ENCODE data around the gene MBNL2.

GRCh38 chr13:97234742-97235141, 12.6 kb downstream of the MBNL2 start:
- no peak for TF ChIP-seq CTCF (conservative IDR thresholded peaks at IDR 0.05; ENCODE audit: low read length)
- TF ChIP-seq EZH2phosphoT487 (IDR thresholded peaks at IDR 0.05; ENCODE audit: borderline replicate concordance, low read depth, low read length), result no peak

Data from OCI-LY7 (cell line).